IPS-11a (cell line): ENCODE results near the gene DTHD1.

Source experiments
- H3K4me3 ChIP-seq: one replicate; pipeline ENCODE4 v1.5.1; 2013; ENCODE audit warnings: low read depth, low read length, control low read depth

DTHD1 gene

GRCh38 chr4:36281384-36282106 lies at the start of gene DTHD1:
DTHD1 (plus strand) TSS chr4:36281616; CDS start chr4:36281759, 143 bp downstream.
- H3K4me3 ChIP-seq = no peak within 1 kb of the TSS

DNA sequence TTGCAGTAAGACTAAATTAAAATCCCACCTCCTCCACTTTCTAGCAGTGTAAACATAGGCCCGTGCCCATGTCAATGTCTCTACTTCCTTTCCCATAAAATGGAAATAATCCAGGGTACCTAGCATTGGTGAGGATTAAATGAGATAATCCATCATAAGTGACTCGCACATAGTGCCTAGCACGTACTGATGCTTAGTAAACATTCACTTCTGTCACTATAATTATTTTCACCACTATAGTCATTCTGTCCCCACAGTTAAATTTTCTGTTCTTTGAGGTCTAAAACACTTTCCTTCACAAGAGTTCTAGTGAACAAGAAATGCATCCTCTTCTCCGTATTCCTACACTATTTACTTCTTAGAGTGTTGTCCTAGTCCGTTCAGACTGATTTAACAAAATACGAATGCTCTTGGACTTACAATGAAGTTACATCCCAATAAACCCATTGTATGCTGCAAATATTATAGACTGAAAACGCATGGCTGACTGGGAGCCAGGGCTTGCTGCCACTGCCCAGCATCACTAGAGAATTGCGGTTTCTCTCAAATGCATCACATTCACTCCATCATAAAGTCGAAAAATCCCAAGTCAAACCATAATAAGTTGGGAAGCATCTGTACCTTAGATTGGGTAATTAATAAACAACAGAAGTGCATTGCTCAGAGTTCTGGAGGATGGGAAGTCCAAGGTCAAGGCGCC lies 47.7 kb upstream of the DTHD1 start:
- H3K4me3 ChIP-seq = no peak overlapping the region

DNA sequence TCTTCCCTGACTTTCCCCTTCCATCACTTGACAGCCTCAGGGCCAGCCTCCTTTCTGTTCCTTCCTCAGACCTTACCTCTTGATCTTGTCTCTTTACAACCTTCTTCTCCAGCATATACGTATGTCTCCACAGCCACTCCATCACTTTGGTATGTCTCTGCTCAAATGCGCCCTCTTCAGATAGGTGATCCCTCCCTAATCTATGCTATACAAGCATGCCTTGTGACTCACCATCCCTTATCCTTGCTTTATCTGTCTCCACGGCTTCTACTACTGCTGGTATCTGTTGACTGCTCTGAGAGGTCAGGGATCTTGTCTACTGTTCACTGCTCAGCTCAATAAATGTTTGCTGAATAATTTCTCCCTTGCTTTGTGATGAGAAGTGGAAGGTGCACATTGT lies 46.1 kb upstream of the DTHD1 start:
- H3K4me3 ChIP-seq = no peak overlapping the region

DNA sequence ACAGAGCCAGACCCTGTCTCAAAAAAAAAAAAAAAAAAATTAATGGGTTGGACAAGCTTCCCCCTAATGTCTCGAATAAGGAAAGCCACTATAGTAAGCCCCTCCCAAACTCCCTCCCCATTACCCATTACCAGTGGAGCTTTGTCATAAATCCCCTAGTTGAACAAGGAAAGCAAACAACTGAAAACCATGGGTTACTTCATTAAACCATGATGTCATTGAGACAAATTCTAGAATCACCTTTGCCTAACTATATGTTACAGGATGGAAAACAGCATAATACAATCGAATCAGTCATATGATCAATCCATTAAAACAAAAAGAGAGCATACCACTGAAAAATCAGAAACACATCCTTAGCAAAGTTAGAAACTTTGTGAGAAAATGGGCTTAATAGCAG lies 45.3 kb upstream of the DTHD1 start:
- H3K4me3 ChIP-seq = no peak overlapping the region

DNA sequence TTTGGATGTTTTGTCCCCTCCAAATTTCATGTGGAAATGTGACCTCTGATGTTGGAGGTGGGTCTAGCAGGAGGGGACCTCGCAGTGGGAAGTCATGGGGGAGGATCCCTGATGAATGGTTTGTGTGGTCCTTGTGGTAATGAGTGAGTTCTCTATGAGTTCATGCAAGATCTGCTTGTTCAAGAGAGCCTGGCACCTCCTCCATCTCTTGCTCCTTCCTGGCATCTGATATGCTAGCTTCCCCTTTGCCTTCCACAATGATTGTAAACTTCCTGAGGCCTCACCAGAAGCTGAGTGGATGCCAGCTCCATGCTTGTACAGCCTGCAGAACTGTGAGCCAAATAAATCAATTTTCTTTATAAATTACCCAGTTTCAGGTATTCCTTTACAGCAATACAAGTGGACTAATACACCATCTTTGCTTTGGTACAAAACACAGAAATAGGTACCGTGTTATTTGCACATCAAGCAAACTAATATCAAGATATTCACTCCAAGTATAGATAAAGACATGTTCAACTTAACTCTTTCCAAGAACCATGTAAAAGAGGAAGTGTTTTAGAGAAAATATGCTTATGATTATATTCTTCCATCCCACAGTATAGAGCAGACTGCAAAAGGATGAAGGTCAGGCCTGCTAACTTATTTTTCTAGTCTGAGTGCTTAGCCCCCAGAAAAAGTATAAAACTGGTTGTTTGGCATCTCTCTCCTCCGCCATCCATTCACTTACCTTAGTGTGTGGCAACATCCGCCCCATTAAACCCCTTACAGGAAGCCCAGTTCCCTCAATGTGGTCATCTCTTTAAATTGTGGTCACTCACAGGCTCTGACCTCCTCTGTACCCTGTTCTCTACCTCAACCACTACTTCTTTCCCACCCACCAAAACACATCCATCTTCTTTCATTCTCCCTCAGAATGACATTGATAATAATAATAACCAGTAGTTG lies 43.8 kb upstream of the DTHD1 start:
- H3K4me3 ChIP-seq = no peak overlapping the region

DNA sequence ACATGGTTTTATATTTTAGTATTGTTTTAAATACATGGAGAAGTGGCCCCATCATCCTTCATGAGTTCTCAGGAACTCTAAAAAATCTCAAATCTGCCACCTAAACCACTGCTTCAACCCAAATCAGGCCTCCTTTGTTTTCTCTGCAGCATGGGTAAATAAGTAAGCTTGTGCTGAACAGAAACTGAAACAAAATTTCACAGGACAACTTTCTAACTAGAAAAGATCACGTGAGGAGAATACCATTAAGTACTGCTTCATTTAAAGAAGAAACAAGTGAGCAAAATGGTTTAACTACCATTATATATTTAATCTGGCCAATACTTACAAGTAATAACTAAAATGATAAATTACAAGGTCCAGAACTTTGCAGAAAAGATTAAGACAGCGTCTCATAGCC lies 39.6 kb upstream of the DTHD1 start:
- H3K4me3 ChIP-seq = no peak overlapping the region

DNA sequence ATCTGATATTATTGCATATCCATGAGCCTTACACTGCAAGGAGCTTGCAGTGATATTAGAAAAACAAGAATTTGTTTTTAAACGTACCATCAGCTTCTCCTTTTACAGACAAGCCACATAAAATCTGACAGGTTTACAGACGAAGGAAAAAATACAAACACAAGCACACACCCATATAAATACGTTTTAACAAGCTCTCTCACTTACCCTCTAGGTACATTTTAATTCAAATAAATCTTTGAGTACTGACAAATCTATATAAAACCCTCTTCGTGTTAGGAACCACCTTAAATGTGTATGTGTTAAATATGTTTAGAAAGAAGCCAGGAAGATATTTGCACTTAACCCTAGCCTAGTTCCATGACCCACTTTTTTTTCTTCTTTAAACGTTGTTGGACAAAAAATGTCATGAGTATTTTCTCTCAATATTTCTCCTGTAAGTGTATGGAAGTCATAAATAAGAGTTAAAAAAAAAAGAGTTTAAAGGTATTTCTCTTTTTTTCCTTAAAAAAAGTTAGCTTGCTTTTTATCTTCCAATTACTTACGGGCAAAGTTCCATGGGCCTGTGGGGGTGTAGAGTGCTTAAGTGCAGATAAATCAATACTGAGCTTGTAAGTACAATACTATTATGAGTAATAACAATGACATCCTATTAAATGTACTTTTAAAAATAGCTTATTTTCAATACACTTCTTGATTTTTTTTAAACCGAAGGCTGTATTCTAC lies 38.6 kb upstream of the DTHD1 start:
- H3K4me3 ChIP-seq = no peak overlapping the region

DNA sequence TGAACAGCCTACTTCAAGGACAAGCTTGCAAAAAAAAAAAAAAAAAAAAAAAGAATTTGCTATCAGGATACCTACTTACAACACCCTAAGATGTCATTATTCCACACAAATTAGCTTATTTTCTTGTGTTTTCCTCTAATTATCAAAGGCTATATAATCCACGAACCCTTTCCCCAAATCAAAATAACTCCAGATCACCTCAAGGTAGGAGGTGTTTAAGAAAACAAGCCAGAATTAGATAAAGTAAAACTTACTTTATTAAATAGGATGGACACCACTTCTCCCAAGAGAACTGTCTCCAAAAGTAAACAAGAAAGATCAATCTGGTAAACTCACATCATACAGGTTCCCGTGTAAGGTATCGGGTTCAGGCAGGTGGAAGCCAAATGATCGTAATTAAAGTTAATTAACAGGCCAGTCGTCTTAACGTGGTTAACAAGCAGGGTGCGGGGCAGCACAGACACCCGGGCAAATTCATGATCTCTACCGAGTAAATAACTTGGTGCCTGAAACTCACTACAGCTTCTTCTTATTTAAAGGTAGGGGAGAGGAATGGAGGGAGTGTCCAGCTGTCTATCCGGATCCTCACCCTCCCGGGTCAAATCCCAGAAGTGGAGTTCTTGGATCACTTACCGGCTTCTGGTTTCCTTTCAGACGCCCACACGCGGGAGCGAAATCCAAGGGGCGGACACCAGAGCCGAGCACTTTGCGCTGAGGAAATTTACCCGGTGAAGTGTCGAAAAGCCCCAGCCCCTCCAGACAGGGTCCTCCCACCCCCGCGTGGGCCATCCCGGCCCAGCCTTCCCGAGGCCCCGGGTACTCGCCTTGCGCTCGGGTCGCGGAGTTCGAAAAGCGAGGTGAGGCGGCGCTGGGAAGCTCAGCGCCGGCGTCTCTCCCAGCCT lies 37.8 kb upstream of the DTHD1 start:
- H3K4me3 ChIP-seq = peak overlapping the region; percentile 56

DNA sequence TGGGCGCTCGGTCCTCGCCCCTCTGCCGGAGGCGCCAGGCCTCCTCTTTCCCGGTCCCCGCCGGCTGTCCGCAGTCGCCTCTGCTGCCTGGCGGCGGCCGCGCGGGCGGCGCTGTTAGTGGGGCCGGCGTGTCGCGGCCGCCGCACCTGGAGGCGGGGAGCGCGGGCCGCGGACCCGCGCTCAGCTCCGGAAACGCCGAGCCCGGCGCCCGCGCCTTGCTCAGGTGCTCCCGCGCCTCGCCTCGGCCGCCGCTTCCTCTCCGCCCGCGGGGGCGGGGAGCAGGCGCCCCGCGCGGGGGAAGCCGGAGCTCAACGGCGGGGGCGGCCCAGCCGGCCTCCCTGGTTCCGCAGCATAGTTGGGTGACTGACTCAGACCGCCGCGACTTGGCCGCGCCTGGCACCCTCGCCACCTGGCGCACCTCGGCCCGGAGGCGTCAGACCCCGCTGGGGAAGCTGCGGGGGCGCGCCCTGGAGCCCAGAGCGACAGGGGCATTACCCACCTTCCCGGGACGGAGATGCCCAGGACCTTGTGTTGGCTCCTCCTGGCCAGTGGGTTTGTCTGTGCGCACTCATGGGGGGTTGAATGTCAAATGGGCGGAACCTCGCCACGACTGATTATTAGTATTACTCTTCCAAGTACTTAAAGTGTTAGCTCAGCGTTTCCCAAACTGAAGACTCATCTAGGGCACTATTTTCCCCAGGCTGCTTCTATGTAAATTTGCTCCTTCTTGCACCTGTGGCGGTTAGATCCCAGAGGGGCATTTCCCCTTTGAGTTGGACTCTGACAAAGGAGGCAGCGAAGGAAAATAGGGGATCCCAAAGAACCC lies 36.9 kb upstream of the DTHD1 start, which contains the start of gene ARAP2:
Gene ARAP2 (minus strand): TSS at position 258 of the 826 bp plus-strand sequence. CDS start 15,028 bp downstream, outside the sequence.
- H3K4me3 ChIP-seq = peak within 1 kb of the TSS; percentile 56

DNA sequence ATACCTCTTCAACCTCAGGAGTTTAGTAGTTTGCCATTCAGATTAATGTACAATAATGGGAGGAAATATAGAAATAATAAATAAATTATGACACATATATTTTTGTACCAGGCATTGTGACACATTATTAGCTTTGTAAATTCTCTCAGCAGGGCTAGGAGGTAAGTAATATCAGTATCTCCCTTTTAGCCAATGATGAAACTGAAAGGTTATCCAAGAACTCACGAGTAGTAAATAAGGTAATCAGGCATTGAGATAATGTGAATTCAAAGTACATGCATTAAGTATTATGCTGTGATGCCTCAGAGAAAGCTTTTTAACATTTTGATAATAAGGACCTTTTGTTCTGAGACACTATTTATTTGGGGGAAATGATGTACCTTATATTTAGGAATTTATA lies 31.8 kb upstream of the DTHD1 start:
- no peak overlapping the region for H3K4me3 ChIP-seq

DNA sequence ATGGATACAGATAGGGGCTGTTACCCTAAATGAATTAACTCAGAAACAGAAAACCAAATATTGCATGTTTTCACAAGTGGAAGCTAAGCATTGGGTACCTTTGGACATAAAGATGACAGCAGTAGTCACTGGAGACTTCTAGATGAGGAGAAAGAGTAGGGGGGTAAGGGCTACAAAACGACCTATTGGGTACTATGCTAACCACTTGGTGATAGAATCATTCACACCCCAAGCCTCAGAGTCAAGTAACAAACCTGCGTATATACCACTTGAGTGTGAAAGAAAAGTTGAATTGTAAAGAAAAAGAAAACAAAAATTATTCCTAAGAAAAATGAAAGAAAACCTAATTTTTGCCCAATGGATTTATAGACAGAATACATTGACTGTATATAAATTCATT lies 29.4 kb upstream of the DTHD1 start:
- H3K4me3 ChIP-seq = no peak overlapping the region

DNA sequence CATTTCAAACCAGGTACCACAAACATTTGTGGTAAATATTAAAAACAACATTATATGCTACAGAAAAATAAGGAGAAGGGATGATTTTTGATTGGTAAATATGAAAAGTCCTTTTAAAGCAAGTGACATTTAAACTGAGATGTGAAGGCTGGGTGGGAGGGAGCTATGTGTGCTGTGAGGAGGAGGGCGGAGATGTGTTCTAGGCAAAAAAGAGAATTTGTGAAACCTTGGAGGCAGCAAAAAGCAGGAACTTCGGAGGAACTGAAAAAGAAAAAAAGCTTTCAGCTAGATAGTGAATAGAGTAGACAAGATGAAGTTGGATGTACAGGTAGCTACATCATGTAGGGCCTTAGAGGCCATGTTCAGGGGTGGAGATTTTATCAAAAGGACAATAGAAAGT lies 27.0 kb upstream of the DTHD1 start:
- no peak overlapping the region for H3K4me3 ChIP-seq

GRCh38 chr4:36255577-36255976 lies 25.8 kb upstream of the DTHD1 start:
- H3K4me3 ChIP-seq = no peak overlapping the region

GRCh38 chr4:36256398-36256891 lies 25.0 kb upstream of the DTHD1 start:
- no peak overlapping the region for H3K4me3 ChIP-seq

DNA sequence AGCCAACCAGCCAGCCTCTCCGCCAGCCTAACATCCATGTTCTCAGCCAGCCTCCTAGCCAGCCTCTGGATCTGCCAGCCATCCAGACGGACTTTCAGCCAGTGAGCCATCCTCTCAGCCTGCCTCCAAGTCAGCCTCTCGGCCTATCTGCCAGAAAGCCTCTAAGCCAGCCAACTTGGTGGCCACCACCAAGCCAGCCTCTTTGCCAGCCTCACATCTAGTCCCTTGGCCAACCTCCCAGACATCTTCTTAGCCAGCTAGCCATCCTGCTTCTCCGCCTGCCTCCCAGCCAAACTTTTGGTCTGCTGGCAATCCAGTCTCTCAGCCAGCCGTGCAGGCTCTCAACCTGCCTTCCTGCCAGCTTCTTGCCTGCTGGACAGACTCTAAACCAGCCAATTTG lies 20.7 kb upstream of the DTHD1 start:
- no peak overlapping the region for H3K4me3 ChIP-seq

- H3K4me3 ChIP-seq = no peak overlapping the region
These were observed 17.1 kb upstream of the DTHD1 start for GRCh38 chr4:36264207-36264826.

- no peak overlapping the region for H3K4me3 ChIP-seq
These were observed 13.7 kb upstream of the DTHD1 start for GRCh38 chr4:36267486-36268268.
